Small intestine (tissue), 7 donors: ENCODE measurements around the gene C6orf15. TPM values are rescaled to one million over a fixed set of nuclear protein-coding genes. Genes with fewer than 3 reads are reported as not detected.

Experiments
- DNase-seq, 2 donors: peaks; one replicate each; pipeline versions ENCODE4 v3.0.0 to v3.0.0-alpha.2; 2013
- FAIRE-seq: peaks from 2 replicates; lab custom pipeline; 2012; peaks lifted over from hg19 to GRCh38; lab: Jason Lieb, UNC
- H3K27ac ChIP-seq, 3 donors: one replicate each; pipeline ENCODE4 v1.5.1; 2013; ENCODE audit warnings: low read length in 2 of 3, mild to moderate bottlenecking in 2 of 3, control low read depth in 1 of 3, inconsistent platforms in 1 of 3, low read depth in 1 of 3, moderate library complexity in 1 of 3
- H3K27me3 ChIP-seq, 3 donors: one replicate each; pipeline ENCODE4 v1.6.1; 2013; ENCODE audit warnings: low read length in 3 of 3, inconsistent platforms in 1 of 3; ENCODE audit not compliant: control insufficient read depth in 3 of 3, insufficient read depth in 3 of 3
- H3K36me3 ChIP-seq, 3 donors: one replicate each; pipeline ENCODE4 v1.6.1; 2013; ENCODE audit warnings: low read length in 3 of 3, inconsistent platforms in 1 of 3, low read depth in 1 of 3, mild to moderate bottlenecking in 1 of 3, moderate library complexity in 1 of 3; ENCODE audit not compliant: control insufficient read depth in 3 of 3, insufficient read depth in 2 of 3
- H3K4me1 ChIP-seq, 3 donors: one replicate each; pipeline ENCODE4 v1.6.1; 2013; ENCODE audit warnings: low read length in 2 of 3, inconsistent platforms in 1 of 3, low read depth in 1 of 3, mild to moderate bottlenecking in 1 of 3, moderate library complexity in 1 of 3; ENCODE audit not compliant: control insufficient read depth in 3 of 3, insufficient read depth in 2 of 3
- H3K4me3 ChIP-seq, 3 donors: one replicate each; pipeline ENCODE4 v1.5.1; 2013; ENCODE audit warnings: low read length in 3 of 3, control low read depth in 1 of 3, inconsistent platforms in 1 of 3, low read depth in 1 of 3, mild to moderate bottlenecking in 1 of 3, moderate library complexity in 1 of 3
- H3K9me3 ChIP-seq, 2 donors: one replicate each; pipeline ENCODE4 v1.6.1; 2013; ENCODE audit warnings: low read depth in 1 of 2, low read length in 1 of 2; ENCODE audit not compliant: control insufficient read depth in 2 of 2, insufficient read depth in 1 of 2
- WGBS, 3 donors: extraction: QIAGEN DNeasy Blood & Tissue Kit; methylation state at CpG; one replicate each; pipeline ENCODE4 v1.1.7; 2013; 5-methylcytosine and 5-hydroxymethylcytosine counted together
- polyA plus RNA-seq, 4 donors: library from polyadenylated mRNA; stranded (reverse) in 3 of 4; unstranded in 1 of 4; fragments of 200-250 nt in 3 of 4; fragments of 120-200 nt in 1 of 4; gene quantifications; one replicate each; pipeline versions ENCODE4 v1.2.1 to v1.2.3, GENCODE V29; 2013
- donor health status: healthy with polysubstance abuse.
- donor health status: control.
- donor health status: control.
- donor health status: Bipolar disorder and iron deficiency.
- donor health status: healthy.

Gene C6orf15
- polyA plus RNA-seq, 4 donors, result not detected

DNA sequence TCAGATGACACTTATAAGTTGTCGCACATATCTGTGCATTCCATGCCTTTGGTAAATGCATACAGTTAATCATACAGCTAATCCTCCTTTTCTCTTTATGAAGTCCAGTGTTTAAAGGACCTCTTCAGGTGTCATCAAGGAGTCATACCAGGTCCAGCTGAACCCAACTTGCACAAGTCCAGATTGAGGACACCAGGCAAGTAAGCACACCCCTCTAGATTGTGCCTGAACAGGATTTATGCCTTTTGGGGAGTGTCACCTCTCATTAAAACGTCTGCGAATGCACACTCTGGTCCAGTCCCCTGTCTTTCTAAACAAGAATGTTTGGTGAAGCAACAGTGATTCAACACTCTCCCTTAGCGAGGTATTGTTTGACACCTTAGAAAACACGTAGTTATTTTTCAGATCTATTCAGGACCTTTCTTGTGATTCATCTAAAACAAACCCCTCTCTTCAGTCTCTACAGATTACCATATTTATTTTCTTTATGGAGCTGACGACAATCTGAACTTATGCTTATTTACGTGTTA is 48.4 kb downstream of the C6orf15 start:
- 82 to 84% (median 82%) methylated on average over 7 of the region's 7 CpGs for whole genome bisulfite sequencing, 3 donors
- Histone ChIP-seq H3K4me1 (no peaks in the 10 kb centered on the region), H3K36me3 (no peaks in the 10 kb centered on the region), H3K9me3 (no peaks in the 10 kb centered on the region), H3K4me3 (no peak overlapping the region), H3K27me3 (peaks cover 0 to 4% (median 0%) of the 10 kb centered on the region in 3 donors), H3K27ac (no peak overlapping the region)
- DNase-seq (no peak), FAIRE-seq (no peak)

Other genes starting within 250 kb of the C6orf15 start
- 100 to 1,000 TPM in 1 of 4 donors, 10 to 100 TPM in 3; 45.7 to 185 (median 66.5) TPM for gene DDR1, start 228.1 kb downstream of the C6orf15 start, polyA plus RNA-seq
- gene GTF2H4, start 204.4 kb downstream of the C6orf15 start, polyA plus RNA-seq, result 10 to 100 TPM; 21.5 to 22.3 (median 22.1) TPM
- 10 to 100 TPM; 25.4 to 54.9 (median 41.9) TPM for gene VARS2, start 198.3 kb downstream of the C6orf15 start, polyA plus RNA-seq
- gene SFTA2, start 180.4 kb downstream of the C6orf15 start, polyA plus RNA-seq, result 1 to 10 TPM in 2 of 4 donors, under 1 TPM in 1, not detected in 1; 0.83 to 3.2 (median 1.6) TPM
- gene MUCL3, start 171.6 kb downstream of the C6orf15 start, polyA plus RNA-seq, result 1 to 10 TPM in 2 of 4 donors, under 1 TPM in 2; 0.01 to 1.1 (median 0.57) TPM
- gene MUC21, start 128.9 kb downstream of the C6orf15 start, polyA plus RNA-seq, result under 1 TPM in 3 of 4 donors, not detected in 1; 0.22 to 0.89 (median 0.81) TPM
- not detected for gene MUC22, start 102.1 kb downstream of the C6orf15 start, polyA plus RNA-seq
- gene PSORS1C1, start 2.2 kb upstream of the C6orf15 start, polyA plus RNA-seq, result 10 to 100 TPM in 2 of 4 donors, 1 to 10 TPM in 1, under 1 TPM in 1; 0.19 to 40.5 (median 19.6) TPM
- under 1 TPM in 1 of 4 donors, not detected in 3; 0.07 TPM for gene CDSN, start 7.9 kb upstream of the C6orf15 start, polyA plus RNA-seq
- not detected for gene PSORS1C2, start 26.5 kb upstream of the C6orf15 start, polyA plus RNA-seq
- gene CCHCR1, start 45.2 kb upstream of the C6orf15 start, polyA plus RNA-seq, result 10 to 100 TPM; 13.2 to 29.0 (median 15.1) TPM
- gene TCF19, start 46.0 kb upstream of the C6orf15 start, polyA plus RNA-seq, result 10 to 100 TPM in 1 of 4 donors, 1 to 10 TPM in 3; 1.8 to 12.8 (median 4.9) TPM
- gene POU5F1, start 58.1 kb upstream of the C6orf15 start, polyA plus RNA-seq, result 10 to 100 TPM in 2 of 4 donors, 1 to 10 TPM in 1, under 1 TPM in 1; 0.10 to 32.0 (median 18.4) TPM
- 100 to 1,000 TPM; 219 to 486 (median 456) TPM for gene HLA-C, start 159.5 kb upstream of the C6orf15 start, polyA plus RNA-seq
- 1,000 to 10,000 TPM in 2 of 4 donors, 100 to 1,000 TPM in 2; 282 to 2,421 (median 1,159) TPM for gene HLA-B, start 244.6 kb upstream of the C6orf15 start, polyA plus RNA-seq